Measurements from ENCODE around the gene SLC31A1. TPM values are rescaled to one million over a fixed set of nuclear protein-coding genes. Genes with fewer than 3 reads are reported as not detected.
"Not testable (repeated sequence)": the region's sequence is repeated elsewhere in the genome, so short reads cannot be mapped to it uniquely, and the experiment has no call there.

Gene SLC31A1
- polyA plus RNA-seq, 1 experiment, result 25.7 TPM

DNA sequence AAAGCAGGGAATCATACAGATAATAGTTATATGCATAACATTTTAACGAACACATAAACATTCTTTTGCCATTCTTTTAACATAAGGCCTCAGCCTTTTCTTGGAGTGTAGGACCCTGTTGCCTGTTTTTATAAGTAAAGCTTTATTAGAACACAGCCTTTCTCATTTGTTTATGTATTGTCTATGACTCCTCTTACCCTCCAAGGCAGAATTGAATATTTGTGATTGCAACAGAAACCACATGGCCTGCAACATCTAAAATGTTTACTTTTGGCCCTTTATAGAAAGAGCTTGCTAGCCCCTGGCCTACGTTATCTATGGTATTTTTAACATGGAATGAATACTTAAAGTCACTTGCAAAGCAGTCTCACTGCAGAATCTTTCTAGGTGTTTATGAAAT is 2.6 kb downstream of the SLC31A1 start:
- Histone ChIP-seq H3K36me3 (ENCODE audit: control insufficient read depth, insufficient read depth, low read length) (no peaks in the 10 kb centered on the region), H3K4me3 (ENCODE audit: low read depth, low read length) (no peak overlapping the region), H3K27me3 (ENCODE audit: control insufficient read depth, insufficient read depth, low read length) (no peaks in the 10 kb centered on the region)
- TF ChIP-seq, protein P1, sequence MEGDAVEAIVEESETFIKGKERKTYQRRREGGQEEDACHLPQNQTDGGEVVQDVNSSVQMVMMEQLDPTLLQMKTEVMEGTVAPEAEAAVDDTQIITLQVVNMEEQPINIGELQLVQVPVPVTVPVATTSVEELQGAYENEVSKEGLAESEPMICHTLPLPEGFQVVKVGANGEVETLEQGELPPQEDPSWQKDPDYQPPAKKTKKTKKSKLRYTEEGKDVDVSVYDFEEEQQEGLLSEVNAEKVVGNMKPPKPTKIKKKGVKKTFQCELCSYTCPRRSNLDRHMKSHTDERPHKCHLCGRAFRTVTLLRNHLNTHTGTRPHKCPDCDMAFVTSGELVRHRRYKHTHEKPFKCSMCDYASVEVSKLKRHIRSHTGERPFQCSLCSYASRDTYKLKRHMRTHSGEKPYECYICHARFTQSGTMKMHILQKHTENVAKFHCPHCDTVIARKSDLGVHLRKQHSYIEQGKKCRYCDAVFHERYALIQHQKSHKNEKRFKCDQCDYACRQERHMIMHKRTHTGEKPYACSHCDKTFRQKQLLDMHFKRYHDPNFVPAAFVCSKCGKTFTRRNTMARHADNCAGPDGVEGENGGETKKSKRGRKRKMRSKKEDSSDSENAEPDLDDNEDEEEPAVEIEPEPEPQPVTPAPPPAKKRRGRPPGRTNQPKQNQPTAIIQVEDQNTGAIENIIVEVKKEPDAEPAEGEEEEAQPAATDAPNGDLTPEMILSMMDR (IDR thresholded peaks at IDR 0.05; ENCODE audit: insufficient read depth, low read depth, low read length), result no peak
- ChIA-PET POLR2A (interaction anchor here (0.5 to 1.0 kb wide), 2 partner anchors 9 to 51 kb away, joined by 3 to 5 read pairs; partner anchors contain the start of gene CDC26), CTCF (no interaction called here)
- no peak for DNase-seq (ENCODE audit: low read depth)

DNA sequence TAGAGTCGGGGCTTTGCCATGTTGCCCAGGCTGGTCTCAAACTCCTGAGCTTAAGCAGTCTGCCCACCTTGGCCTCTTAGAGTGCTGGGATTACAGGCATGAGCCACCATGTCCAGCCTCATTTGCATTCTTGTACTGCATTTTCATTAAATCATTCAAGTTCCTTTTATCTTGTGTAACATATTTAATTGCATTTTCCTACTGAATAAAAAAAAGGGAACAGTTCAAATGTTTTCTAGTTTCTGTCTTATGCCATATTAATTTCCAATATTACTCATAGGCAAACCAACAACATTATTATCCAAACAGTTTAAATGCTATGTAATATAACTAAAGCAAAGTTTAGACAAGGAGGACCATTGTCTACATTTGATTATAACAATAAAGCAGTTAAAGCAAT is 6.1 kb downstream of the SLC31A1 start:
- DNase-seq (ENCODE audit: low read depth), result no peak
- H3K27me3 ChIP-seq (ENCODE audit: control insufficient read depth, insufficient read depth, low read length), result no peaks in the 10 kb centered on the region
- TF ChIP-seq, protein P1 (IDR thresholded peaks at IDR 0.05; ENCODE audit: insufficient read depth, low read depth, low read length), result no peak
- no peak overlapping the region for H3K4me3 ChIP-seq (ENCODE audit: low read depth, low read length)
- peaks cover 2% of the 10 kb centered on the region; the same call in 1 of the 2 replicates for H3K36me3 ChIP-seq (ENCODE audit: control insufficient read depth, insufficient read depth, low read length)
- CTCF ChIA-PET, result interaction anchor here (0.8 to 1.4 kb wide), 3 partner anchors 13 to 67 kb away, joined by 3 read pairs; no protein-coding TSS in a partner anchor
- POLR2A ChIA-PET, result no interaction called here

DNA sequence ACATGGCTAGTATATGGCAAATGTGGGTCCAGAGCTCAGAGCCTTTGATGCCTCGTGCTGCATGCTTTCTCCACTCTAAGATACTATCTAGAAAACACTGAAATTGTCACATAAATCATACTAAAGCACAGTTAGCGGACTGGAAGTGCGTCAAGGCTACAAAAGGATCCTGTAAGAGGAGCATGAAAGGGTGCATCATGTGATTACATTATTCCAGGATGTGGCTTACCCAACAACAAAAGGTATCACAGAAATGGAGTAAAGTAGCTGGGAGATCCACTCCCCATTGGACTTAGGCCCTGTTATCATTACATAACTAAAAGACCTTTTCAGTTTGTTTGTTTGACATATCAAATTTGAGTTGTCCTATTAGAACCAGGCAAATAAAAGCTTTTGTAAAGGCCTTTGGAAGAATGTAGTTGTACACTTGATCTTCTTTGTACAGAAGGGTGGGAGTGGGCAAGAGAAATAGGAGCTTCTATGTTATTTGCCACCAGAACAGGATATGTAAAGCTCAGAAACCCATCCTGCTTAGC is 6.9 kb downstream of the SLC31A1 start:
- Histone ChIP-seq H3K36me3 (ENCODE audit: control insufficient read depth, insufficient read depth, low read length) (peaks cover 2% of the 10 kb centered on the region; the same call in 1 of the 2 replicates), H3K4me3 (ENCODE audit: low read depth, low read length) (no peak overlapping the region), H3K27me3 (ENCODE audit: control insufficient read depth, insufficient read depth, low read length) (no peaks in the 10 kb centered on the region)
- CTCF ChIA-PET, result interaction anchor here (1.1 to 1.4 kb wide), 2 partner anchors 12 to 68 kb away, joined by 3 read pairs; no protein-coding TSS in a partner anchor
- DNase-seq (ENCODE audit: low read depth), result no peak
- POLR2A ChIA-PET, result no interaction called here
- TF ChIP-seq, protein P1 (IDR thresholded peaks at IDR 0.05; ENCODE audit: insufficient read depth, low read depth, low read length), result no peak

DNA sequence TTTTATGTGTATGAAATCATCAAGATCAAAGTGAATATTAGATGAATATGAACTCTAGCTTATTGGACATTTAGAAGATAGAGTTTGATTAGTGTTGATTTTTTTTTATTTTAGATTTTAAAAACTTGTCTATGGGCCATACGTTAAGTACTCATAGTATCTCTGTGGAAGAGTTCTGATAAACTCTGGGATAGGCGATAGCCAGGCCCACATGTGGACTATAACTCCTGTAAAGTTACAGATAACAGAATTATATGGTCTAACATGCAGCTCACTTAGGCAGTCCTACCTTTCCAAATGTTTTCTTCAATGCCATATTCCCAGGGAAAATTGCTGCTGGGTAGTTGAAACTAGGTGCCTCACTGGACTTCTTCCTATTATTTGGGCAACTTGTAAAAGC is 10.4 kb downstream of the SLC31A1 start:
- POLR2A ChIA-PET, result no interaction called here

DNA sequence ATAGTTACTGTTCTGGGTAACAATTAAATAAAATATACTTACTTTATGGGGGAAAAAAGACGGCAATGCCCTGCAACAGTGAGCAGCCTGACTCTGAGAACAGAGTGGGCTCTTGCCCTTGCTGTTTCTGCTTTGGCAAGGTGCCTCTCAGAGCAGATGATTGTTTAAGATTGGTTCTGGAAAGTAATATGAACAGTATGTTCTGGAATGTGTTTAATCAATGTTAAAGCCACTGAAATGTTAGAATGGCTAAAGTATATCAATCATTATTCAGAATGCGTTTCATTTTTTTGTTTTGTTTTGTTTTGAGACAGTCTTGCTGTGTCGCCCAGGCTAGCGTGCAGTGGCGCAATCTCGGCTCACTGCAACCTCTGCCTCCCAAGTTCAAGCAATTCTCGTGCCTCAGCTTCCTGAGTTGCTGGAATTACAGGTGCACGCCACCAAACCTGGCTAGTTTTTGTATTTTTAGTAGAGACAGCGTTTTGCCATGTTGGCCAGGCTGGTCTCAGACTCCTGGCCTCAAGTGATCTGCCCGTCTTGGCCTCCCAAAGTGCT is 14.4 kb downstream of the SLC31A1 start:
- H3K27me3 ChIP-seq (ENCODE audit: control insufficient read depth, insufficient read depth, low read length); DNase-seq (ENCODE audit: low read depth); POLR2A ChIA-PET; H3K4me3 ChIP-seq (ENCODE audit: low read depth, low read length); H3K36me3 ChIP-seq (ENCODE audit: control insufficient read depth, insufficient read depth, low read length): not testable (repeated sequence)
- CTCF ChIA-PET, result interaction anchor here (1.0 kb wide), 1 partner anchor 24 kb away, joined by 3 read pairs; no protein-coding TSS in a partner anchor

More for the DNA sequence above, 10.4 kb downstream of the SLC31A1 start:
- DNase-seq (ENCODE audit: low read depth), result no peak
- TF ChIP-seq, protein P1 (IDR thresholded peaks at IDR 0.05; ENCODE audit: insufficient read depth, low read depth, low read length), result no peak
- Histone ChIP-seq H3K27me3 (ENCODE audit: control insufficient read depth, insufficient read depth, low read length) (no peaks in the 10 kb centered on the region), H3K4me3 (ENCODE audit: low read depth, low read length) (no peak overlapping the region), H3K36me3 (ENCODE audit: control insufficient read depth, insufficient read depth, low read length) (peaks cover 2% of the 10 kb centered on the region; the same call in 1 of the 2 replicates)
- CTCF ChIA-PET, result no interaction called here

Measured in BJ (cell line).